Bone marrow (tissue), 2 donors: ENCODE results near the gene TOE1.
"Not testable (repeated sequence)": the region's sequence is repeated elsewhere in the genome, so short reads cannot be mapped to it uniquely, and the experiment has no call there.

Source experiments
- DNase-seq, 2 donors: peaks; one replicate each; lab custom pipeline; 2025; lab: John Stamatoyannopoulos, UW

TOE1 gene

DNA sequence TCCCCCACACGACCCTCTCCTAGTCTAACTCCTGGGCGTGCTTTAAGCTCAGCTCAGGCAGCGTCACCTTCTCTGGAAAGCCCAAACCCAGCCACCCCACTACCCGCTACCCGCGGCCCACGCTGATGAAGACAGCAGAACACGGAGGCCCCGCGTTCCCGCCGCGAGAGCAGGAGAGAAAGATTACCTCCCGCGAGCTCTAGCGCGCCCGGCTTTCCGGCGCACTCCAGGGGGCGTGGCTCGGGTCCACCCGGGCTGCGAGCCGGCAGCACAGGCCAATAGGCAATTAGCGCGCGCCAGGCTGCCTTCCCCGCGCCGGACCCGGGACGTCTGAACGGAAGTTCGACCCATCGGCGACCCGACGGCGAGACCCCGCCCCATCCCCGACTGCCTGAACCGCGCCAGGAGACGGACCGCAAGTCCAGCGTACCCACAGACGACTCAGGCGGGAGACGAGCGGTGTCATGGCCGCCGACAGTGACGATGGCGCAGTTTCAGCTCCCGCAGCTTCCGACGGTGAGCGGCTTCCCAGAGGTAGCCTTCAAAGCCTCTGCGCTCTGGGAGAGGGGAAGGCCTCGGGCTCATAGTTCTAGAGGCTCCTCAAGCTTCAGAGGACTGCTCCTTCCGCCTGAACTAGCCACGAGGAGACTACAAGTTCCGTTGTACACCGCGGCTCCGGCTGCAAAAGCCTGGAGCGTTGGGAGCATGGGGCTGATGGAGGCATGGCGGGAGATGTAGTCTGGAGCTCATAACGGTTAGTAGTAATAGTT, at the start of gene TOE1, which contains the start of gene MUTYH:
Gene TOE1 (plus strand): TSS at position 382 of the 770 bp plus-strand sequence. CDS start 83 bp downstream, at position 465.
Gene MUTYH (minus strand): TSS at position 652 of the 770 bp plus-strand sequence. CDS start 5,935 bp downstream, outside the sequence.
- peak; percentile 81 to 84 for DNase-seq

DNA sequence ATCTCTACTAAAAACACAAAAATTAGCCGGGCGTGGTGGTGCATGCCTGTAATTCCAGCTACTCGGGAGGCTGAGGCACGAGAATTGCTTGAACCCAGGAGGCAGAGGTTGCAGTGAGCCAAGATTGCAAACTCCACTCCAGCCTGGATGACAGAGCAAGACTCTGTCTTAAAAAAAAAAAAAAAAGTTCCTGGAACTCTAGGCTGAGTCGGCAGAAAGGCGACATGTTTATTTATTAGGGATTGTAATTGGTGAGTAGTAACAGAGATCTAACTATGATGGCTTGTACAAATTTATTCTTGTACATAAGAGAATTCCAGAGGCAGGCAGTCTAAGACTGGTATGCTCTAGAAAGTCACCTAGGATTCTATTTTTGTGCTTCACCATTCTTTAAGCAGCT, 49.0 kb upstream of the TOE1 start:
- not testable (repeated sequence) for DNase-seq

DNA sequence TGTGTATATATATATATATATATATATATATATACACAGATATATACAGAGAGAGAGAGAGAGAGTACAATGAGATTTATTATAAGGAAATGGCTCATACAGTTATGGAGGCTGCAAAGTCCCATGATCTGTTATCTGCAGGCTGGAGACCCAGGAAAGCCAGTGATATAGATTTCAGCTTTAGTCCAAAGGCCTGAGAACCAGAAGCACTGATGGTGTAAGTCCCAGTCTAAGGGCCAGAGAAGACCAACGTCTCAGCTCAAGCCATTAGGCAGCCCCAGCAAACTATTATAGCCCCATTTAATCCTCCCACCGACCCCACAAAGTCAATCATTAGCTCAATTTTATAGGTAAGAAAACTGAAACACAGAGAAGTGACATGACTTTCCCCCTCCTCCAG, 48.3 kb upstream of the TOE1 start:
- DNase-seq: no peak

DNA sequence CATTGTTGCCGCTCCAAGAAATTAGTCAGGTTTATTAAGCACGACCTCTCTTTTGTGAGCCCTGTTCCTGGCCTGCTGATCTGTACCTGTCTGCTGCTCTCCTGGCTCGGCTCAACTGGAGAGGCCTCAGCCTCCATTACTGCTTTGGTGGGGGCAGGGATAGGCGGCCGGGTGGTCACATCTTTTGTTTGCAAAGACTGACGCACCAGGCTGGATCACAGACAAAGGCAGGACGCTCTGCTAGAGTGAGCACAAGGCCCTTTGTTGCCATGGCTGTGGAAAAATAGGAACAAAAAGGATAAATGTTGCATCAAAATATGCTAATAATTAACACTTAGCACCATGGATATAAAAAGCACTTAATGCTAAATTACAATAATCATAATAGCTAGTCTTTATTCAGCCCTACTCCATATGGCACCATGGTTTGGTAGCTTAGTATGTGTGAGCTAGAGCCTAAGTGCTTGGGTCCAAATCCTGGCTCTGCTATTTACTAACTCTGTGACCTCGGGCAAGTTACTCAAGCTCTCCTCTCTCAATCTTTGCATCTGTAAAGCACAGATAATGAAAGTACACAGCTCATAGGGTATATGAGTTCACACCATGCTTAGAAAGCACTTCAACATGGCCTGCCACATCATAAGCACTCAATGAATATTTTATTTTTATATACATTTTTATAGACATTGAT, 42.2 kb upstream of the TOE1 start:
- DNase-seq: no peak

DNA sequence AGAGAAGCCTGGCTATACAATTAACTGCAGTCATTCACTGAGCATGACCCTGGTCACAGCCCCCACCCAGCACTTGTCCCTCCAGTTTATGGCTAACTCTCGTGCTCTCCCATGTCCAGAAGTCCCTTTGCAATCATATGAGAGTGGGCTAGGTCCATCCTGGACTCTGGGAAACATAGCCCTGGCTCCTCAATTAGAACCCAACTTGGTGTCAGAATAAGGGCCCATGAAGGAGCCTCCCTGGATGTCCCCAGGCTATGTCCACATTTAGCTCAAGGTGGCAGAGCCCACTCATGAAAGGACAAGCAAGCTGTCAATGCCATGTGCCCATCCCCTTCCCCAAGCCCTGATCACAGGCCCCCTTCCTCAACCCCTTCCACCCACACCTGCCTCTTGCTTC, 40.7 kb upstream of the TOE1 start:
- DNase-seq: no peak

DNA sequence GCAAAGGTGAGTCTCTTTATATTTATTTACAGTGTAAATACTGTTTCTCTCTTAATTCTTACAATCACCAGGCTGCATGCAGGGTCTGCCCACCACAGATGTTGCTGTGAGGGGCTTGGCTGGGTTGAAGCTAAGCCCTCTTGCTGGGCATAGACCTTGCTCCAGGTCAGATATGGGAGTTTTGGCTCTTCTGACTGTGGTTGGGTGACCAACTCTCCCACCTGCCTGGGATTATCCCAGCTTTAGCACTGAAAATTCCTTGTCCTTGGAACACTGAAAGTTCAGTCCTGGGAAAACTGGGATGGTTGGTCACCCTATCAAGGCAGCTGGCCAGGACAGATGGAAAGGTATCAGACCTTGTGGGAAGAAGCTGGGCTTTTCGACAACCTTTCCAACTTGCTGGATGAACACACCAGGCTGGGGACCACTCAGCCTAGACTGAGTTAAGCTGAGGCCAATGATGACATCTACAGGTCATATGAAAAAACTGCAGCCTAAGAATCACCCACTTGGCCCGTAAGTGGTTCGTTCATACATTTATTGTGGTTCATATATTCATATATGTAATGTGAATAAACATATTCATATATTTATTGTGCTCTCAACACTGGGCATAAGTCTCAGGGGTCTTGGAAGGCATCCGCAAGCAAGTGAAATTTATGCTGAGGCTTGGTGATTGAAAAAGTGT, 39.8 kb upstream of the TOE1 start:
- DNase-seq: peak in 1 of 2 donors; percentile 52

DNA sequence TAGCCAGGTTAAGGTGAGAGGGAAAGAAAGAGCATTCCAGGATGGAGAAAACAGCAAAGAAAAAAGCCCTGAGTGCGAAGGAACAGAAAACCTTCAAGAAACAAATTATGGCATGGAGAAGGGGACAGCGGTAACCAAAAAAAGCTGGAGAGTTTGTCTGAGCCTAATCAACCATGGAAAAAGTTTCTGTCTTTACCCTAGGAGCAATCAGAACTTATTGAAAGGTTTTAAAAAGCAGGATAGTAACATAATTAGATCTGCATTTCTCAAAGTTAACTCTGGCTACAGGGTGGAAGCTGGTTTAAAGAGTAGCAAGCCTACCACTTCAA, 39.3 kb upstream of the TOE1 start:
- no peak for DNase-seq

DNA sequence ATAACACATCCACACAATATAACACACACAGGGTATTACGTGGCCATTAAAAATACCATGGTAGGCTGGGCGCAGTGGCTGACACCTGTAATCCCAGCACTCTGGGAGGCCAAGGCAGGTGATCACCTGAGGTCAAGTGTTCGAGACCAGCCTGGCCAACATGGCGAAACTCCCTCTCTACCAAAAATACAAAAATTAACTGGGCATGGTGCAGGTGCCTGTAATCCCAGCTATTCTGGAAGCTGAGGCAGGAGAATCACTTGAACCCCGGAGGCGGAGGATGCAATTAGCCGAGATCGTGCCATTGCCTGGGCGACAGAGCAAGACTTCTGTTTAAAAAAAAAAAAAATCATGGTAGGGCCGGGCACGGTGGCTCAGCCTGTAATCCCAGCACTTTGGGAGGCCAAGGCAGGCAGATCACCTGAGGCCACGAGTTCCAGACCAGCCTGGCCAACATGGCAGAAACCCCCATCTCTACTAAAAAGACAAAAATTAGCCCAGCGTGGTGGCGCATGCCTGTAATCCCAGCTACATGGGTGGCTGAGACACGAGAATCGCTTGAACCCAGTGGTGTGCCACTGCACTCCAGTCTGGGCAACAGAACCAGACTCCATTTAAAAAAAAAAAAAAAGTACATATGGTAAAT, 37.3 kb upstream of the TOE1 start:
- no peak for DNase-seq

DNA sequence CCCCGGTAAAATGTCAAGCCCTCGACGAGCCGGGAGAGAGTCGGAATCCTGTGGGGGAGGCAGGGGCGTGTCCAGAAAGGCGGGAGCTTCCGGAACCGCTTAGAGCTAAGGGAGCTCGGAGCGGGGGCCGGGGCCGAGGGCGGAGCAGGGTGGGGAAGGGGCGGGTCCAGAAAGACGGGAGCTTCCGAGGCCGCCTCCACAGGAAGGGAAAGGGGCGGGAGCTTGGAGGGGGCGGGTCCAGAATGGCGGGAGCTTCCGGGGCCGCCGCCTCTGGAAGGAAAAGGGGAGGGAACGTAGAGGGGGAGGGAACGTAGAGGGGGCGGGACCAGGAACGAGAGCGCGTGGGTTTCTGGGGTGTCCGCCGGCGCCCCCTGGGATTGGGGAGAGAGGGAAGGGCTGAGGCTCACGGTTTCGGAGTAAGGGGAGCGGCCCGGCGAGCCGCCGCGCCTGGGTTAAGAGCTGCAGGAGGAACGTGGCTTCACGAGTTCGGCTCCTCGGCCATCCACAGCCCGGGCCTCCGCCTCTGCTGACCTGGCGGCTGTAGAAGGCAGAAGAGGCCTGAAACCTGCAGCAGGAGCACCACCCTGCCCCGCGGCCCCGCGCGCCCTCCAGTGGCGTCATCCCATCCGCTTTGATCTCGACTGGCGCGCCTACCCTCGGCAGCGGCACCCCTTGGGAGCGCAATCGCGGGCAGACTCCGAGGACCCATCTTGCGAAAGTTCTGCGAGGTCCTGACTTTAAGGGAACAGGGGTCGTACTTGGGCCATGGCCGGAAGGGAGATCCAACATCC, 36.3 kb upstream of the TOE1 start:
- peak; percentile 96 to 99 for DNase-seq

DNA sequence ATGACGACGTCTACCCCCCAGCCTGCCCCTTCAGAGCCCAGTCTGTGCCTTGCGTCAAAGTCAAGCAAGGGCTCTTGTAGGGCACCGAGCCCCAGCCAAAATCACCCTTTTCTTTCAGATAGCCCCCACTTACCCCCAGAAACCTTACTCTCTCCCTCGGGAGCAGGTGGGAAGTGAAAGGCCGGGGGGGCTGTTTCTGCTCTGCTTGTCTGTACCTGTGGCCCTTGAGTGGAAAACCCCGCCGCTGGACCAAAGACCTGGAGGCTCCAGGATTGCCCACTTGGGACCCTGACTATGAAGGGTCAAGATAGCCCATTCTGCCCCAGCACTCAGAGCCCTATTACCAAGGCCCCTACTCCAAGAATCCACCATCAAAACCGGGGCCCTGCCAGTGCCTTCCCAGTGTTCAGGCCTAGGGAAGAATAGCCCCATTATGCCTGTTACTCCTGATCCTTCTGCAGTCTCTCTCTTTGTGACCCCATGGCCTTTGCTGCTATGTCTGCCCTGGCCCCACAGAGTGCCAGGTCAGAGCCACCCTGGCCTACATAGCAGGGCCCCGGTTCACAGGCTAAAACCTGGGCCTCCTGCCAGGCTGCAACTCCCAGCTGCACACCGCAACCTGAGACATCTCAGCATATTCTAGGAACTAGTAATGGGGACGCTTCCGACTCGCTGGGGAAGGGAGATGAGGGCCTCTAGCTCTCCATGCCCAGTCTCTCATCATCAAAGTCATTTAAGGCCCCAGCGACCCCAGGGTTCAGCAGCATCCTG, 35.5 kb upstream of the TOE1 start:
- no peak for DNase-seq

DNA sequence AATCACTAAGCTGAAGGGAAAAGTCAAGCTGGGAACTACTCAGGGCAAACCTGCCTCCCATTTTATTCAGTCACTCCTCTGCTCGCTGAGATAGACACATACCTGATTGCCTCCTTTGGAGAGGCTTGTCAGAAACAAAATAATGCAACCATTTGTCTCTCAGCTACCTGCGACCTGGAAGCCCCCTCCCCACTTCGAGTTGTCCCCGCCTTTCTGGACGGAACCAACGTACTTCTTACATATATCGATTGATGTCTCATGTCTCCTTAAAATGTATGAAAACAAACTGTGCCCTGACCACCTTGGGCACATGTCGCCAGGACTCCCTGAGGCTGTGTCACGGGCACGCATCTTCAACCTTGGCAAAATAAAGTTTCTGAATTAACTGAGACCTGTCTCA, 34.7 kb upstream of the TOE1 start:
- no peak for DNase-seq

DNA sequence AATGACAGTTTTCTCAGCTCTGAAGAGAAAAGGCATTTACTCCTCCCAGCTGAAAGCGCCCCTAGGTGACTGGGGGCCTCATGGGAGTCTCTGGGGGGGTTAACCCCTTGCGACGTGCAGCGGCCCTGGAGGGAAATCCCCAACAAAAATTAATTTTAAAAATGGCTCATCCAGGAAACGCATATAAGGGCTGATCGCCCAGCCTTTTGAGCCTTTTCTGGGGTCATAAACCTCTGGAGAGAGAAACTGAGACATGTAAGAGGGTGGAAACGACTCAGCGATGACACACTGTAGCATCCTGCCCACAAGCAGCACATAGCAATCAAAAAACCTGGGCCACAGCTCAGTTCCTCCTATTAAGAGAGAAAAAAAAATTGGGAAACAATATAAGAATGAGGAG, 33.7 kb upstream of the TOE1 start:
- no peak for DNase-seq

DNA sequence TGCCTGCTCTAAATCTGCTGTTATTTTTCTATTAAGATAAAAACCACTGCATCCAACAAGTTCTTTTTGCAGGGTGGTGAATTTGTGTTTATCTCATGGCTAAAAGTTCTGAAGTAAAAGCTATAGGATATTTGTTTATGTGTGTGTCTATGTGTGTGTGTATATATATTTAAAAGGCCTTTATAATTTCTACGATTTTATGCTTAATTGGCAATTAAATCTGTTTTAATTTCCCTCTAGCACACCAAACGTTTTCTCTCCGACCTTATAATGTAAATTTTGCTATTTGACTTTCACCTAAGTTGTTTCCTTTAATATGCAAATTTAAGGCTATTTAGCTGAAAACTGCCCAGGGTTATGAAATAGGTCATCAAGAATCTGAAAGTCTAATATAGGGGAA, 33.1 kb upstream of the TOE1 start:
- DNase-seq: no peak

DNA sequence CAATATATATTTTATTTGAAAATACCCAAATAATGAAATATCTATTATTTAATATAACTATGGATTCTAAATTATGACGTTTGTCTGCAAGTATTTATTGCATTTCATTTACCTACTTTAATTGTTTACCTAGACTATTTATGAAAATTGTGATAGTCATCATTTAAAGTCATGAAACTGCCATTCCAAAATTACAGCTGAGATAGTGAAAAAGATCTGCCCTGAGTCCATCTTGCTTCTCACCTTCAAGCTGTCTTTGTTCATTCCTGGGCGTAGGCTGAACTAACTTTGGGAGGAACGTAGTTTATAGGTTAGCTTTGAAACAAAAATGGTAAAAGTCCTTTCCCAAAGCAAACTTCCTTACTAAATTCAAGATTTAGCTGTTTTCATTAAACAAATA, 25.7 kb upstream of the TOE1 start:
- no peak for DNase-seq

DNA sequence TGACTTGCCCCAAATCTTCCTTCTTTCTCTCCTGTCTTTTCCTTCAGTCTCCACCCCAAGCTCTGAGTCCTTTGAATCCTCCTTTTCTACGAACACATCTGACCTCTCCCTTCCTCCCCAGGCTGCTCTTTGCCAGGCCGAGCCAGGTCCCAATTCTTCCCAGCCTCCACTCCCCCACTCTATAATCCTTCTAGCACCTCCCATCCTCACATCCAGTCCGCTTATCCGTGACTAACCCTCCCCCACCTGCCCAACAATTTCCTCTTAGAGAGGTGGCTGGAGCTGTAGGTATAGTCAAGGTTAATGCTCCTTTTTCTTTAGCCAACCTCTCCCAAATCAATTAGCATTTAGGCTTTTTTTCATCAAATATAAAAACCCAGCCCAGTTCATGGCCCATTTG, 22.8 kb upstream of the TOE1 start:
- DNase-seq: no peak

DNA sequence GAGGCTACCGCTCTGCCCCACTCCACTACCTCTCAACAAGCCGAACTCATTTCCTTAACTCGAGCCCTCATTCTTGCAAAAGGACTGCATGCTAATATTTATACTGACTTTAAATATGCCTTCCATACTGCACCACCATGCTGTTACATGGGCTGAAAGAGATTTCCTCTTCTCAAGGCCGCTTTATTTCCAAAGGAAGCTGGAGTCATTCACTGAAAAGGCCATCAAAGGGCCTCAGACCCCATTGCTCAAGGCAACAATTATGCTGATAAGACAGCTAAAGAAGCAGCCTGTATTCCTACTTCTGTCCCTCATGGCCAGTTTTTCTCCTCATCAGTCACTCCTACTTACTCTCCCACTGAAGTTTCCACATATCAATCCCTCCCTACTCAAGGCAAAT, 20.2 kb upstream of the TOE1 start:
- no peak for DNase-seq

DNA sequence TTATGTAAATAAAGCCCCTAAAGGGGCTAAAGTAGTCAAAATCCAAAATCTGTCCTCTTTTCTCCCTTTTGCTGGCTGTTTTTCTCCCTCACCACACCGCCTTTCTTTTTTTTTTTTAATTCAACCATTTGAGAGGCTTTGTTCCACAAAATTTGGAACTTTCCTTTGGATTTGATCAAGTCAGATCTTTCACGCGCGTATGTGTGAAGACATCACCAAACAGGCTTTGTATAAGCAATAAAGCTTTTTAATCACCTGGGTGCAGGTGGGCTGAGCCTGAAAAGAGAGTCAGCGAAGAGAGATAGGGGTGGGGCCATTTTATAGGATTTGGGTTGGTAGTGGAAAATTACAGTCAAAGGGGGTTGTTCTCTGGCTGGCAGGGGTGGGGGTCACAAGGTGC, 18.5 kb upstream of the TOE1 start:
- no peak for DNase-seq

DNA sequence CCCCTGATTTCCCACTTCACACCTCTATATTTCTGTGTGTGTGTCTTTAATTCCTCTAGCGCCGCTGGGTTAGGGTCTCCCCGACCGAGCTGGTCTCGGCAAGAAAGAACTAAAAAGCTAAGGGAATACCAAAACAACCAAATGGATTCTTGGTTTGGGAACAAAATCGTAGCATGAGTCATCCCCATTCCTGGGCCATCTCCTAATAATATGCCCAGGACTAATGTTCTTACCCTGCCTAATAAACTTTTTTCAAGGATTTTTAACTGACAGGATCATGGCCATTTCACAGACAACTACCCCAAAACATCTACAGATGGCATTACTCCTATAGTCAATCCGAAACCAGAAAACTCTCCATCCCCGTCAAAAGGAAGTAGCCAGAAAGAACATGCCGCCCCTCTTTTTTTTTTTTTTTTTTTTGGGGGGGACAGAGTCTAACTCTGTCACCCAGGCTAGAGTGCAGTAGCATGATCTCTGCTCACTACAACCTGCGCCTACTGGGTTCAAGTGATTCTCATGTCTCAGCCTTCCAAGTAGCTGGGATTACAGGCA, 17.4 kb upstream of the TOE1 start:
- DNase-seq: no peak

DNA sequence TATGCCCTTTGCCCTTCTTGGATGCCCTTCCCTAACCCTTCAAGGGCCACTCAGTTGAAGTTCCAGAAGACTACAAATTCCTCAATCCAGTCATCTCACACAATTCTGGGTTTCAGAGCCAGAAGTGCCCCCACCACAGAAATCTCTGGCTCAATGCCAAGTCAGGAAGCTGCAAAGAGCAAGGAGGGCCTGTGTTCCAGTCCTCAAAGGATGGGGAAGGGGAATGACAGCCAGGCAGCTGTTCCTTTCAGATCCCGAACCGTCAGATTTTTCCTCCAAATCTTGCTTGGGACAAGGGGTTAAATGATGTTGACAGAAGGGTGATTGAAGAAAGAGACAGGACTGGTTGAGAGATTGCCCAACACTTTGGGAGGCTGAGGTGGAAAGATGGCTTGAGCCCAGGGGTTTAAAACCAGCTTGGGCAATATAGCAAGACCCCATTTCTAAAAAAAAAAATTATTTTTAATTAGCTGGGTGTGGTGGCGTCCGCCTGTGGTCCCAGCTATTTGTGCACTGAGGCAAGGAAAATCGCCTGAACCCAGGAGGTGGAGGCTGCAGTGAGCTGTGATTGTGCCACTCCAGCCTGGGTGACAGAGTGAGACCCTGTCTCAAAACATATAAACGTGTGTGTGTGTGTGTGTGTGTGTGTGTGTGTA, 14.0 kb upstream of the TOE1 start:
- DNase-seq: no peak
